ENCODE measurements around the gene SRCIN1. TPM values are rescaled to one million over a fixed set of nuclear protein-coding genes. Genes with fewer than 3 reads are reported as not detected.
A peak's percentile ranks its signal among the peaks of the same experiment; 100 is the strongest.
"Not testable (repeated sequence)": the region's sequence is repeated elsewhere in the genome, so short reads cannot be mapped to it uniquely, and the experiment has no call there.

Gene SRCIN1
- total RNA-seq, 1 experiment from 2014 or later = 6.9 TPM

- Mint-ChIP-seq H3K4me3 (no peak overlapping the region), H3K27me3 (ENCODE audit: low read depth) (peaks cover 47% of the 10 kb centered on the region), H3K9me3 (no peaks in the 10 kb centered on the region), H3K36me3 (ENCODE audit: insufficient read depth in 1 of 3, low read depth in 3 of 3) (no peaks in the 10 kb centered on the region), H3K27ac (peak overlapping the region in 1 of 3 experiments; percentile 60; a peak in 1 of 7 replicates), H3K4me1 (peaks cover 28 to 59% of the 10 kb centered on the region in 2 experiments)
- Histone ChIP-seq H3K23me2 (ENCODE audit: insufficient read length, low read depth, low read length, poor library complexity, severe bottlenecking) (no peaks in the 10 kb centered on the region), H4K20me1 (ENCODE audit: control insufficient read depth, insufficient read depth, insufficient read length) (no peaks in the 10 kb centered on the region), H2AK5ac (ENCODE audit: insufficient read length, low read length) (no peak overlapping the region), H2BK120ac (ENCODE audit: low read depth, low read length, poor library complexity, severe bottlenecking) (no peak overlapping the region), H4K5ac (ENCODE audit: insufficient read length, low read depth, low read length) (no peak overlapping the region), H3K79me2 (ENCODE audit: insufficient read depth, low read length) (no peaks in the 10 kb centered on the region), H3K23ac (ENCODE audit: insufficient read length, low read depth, low read length) (no peak overlapping the region), H4K91ac (ENCODE audit: insufficient read length, low read depth, low read length) (no peak overlapping the region), H3K79me1 (ENCODE audit: insufficient read depth, low read depth, low read length, poor library complexity, severe bottlenecking) (no peaks in the 10 kb centered on the region), H2BK15ac (ENCODE audit: low read depth, low read length) (no peak overlapping the region), H3T11ph (ENCODE audit: low read length) (no peak overlapping the region), H3K27me3 (ENCODE audit: insufficient read depth, low read length) (no peaks in the 10 kb centered on the region), H3K9me3 (ENCODE audit: control insufficient read depth, low read depth, low read length) (no peaks in the 10 kb centered on the region), H3K4ac (ENCODE audit: low read depth, low read length) (no peak overlapping the region), H2BK5ac (ENCODE audit: insufficient read length, low read length) (no peak overlapping the region), H3K4me2 (ENCODE audit: insufficient read depth, insufficient read length, low read length) (no peak overlapping the region), H2BK12ac (ENCODE audit: insufficient read length, low read depth, low read length) (no peak overlapping the region), H3K56ac (ENCODE audit: insufficient read length, low read depth, low read length) (no peak overlapping the region), H2BK20ac (ENCODE audit: low read depth, low read length, poor library complexity, severe bottlenecking) (no peak overlapping the region), H4K8ac (replicated peaks; ENCODE audit: insufficient read length, low read depth, low read length) (no peak overlapping the region), H3K4me1 (ENCODE audit: insufficient read depth, low read length) (no peaks in the 10 kb centered on the region), H3K14ac (ENCODE audit: insufficient read depth, low read length) (no peak overlapping the region), H3K18ac (ENCODE audit: insufficient read length, low read depth, low read length) (no peak overlapping the region), H3K9ac (ENCODE audit: extremely low read depth, insufficient read length, low read length) (no peak overlapping the region), H2AFZ (ENCODE audit: low read length) (no peak overlapping the region), H3K27ac (ENCODE audit: insufficient read length, low read depth, low read length) (no peak overlapping the region)
- no peak for TF ChIP-seq CTCF (conservative IDR thresholded peaks at IDR 0.05)
- DNase-seq = no peak
- WGBS (ENCODE audit: extremely low coverage, insufficient read length, low lambda C conversion rate) = no CpG with 5 or more reads among the region's 16 CpGs
Observed at GRCh38 chr17:38532451-38532850, 73.3 kb downstream of the SRCIN1 start.

GRCh38 chr17:38531761-38532160 is 74.0 kb downstream of the SRCIN1 start:
- not testable (repeated sequence) for H3K4me2 ChIP-seq (ENCODE audit: insufficient read depth, insufficient read length, low read length); H4K8ac ChIP-seq (replicated peaks; ENCODE audit: insufficient read length, low read depth, low read length); H3K23me2 ChIP-seq (ENCODE audit: insufficient read length, low read depth, low read length, poor library complexity, severe bottlenecking); H3K56ac ChIP-seq (ENCODE audit: insufficient read length, low read depth, low read length); H4K20me1 ChIP-seq (ENCODE audit: control insufficient read depth, insufficient read depth, insufficient read length); H2BK120ac ChIP-seq (ENCODE audit: low read depth, low read length, poor library complexity, severe bottlenecking); H2BK15ac ChIP-seq (ENCODE audit: low read depth, low read length); H3K9me3 ChIP-seq (ENCODE audit: control insufficient read depth, low read depth, low read length); H3K79me1 ChIP-seq (ENCODE audit: insufficient read depth, low read depth, low read length, poor library complexity, severe bottlenecking); H4K91ac ChIP-seq (ENCODE audit: insufficient read length, low read depth, low read length); H2BK12ac ChIP-seq (ENCODE audit: insufficient read length, low read depth, low read length); H3K27ac ChIP-seq (ENCODE audit: insufficient read length, low read depth, low read length); H3K4me1 ChIP-seq (ENCODE audit: insufficient read depth, low read length); H3T11ph ChIP-seq (ENCODE audit: low read length); H3K14ac ChIP-seq (ENCODE audit: insufficient read depth, low read length); H2AK5ac ChIP-seq (ENCODE audit: insufficient read length, low read length); H3K23ac ChIP-seq (ENCODE audit: insufficient read length, low read depth, low read length); H2BK20ac ChIP-seq (ENCODE audit: low read depth, low read length, poor library complexity, severe bottlenecking); H2BK5ac ChIP-seq (ENCODE audit: insufficient read length, low read length); H2AFZ ChIP-seq (ENCODE audit: low read length); H3K4ac ChIP-seq (ENCODE audit: low read depth, low read length); H3K18ac ChIP-seq (ENCODE audit: insufficient read length, low read depth, low read length); DNase-seq; H3K9me3 Mint-ChIP-seq; H3K27me3 ChIP-seq (ENCODE audit: insufficient read depth, low read length); H3K4me3 Mint-ChIP-seq; H3K36me3 Mint-ChIP-seq (ENCODE audit: insufficient read depth in 1 of 3, low read depth in 3 of 3); H4K5ac ChIP-seq (ENCODE audit: insufficient read length, low read depth, low read length); H3K79me2 ChIP-seq (ENCODE audit: insufficient read depth, low read length); H3K9ac ChIP-seq (ENCODE audit: extremely low read depth, insufficient read length, low read length)
- no CpG with 5 or more reads among the region's 11 CpGs for WGBS (ENCODE audit: extremely low coverage, insufficient read length, low lambda C conversion rate)
- peak overlapping the region in 2 of 3 experiments; percentile 44 to 50; a peak in 2 of 7 replicates for H3K27ac Mint-ChIP-seq
- H3K4me1 Mint-ChIP-seq = peaks cover 28 to 59% of the 10 kb centered on the region in 2 experiments
- peaks cover 50% of the 10 kb centered on the region for H3K27me3 Mint-ChIP-seq (ENCODE audit: low read depth)

All from H9 (cell line).